ENCODE data around the gene MPPED1.

The MPPED1 gene

GRCh38 chr22:43533656-43534428, 122.0 kb downstream of the MPPED1 start:
- H3K27me3 ChIP-seq (ENCODE audit: control insufficient read depth in 1 of 2, insufficient read depth in 2 of 2, low read length in 2 of 2), result no peaks in the 10 kb centered on the region
- no peaks in the 10 kb centered on the region for H3K9me3 ChIP-seq (ENCODE audit: low read length)
- no peak overlapping the region for H3K27ac ChIP-seq (ENCODE audit: low read depth, low read length)
- no peak overlapping the region for H3K4me3 ChIP-seq (ENCODE audit: low read depth in 1 of 2, low read length in 2 of 2)
- H3K9ac ChIP-seq (ENCODE audit: low read length), result no peak overlapping the region
- H3K4me1 ChIP-seq (ENCODE audit: insufficient read depth, low read length), result no peaks in the 10 kb centered on the region
- no peaks in the 10 kb centered on the region for H3K36me3 ChIP-seq (ENCODE audit: insufficient read depth, low read length)

GRCh38 chr22:43534916-43535315, 123.1 kb downstream of the MPPED1 start:
- Histone ChIP-seq H3K27ac (ENCODE audit: low read depth, low read length) (no peak overlapping the region), H3K9ac (ENCODE audit: low read length) (no peak overlapping the region), H3K4me3 (ENCODE audit: low read depth in 1 of 2, low read length in 2 of 2) (no peak overlapping the region), H3K27me3 (ENCODE audit: control insufficient read depth in 1 of 2, insufficient read depth in 2 of 2, low read length in 2 of 2) (no peaks in the 10 kb centered on the region), H3K9me3 (ENCODE audit: low read length) (no peaks in the 10 kb centered on the region), H3K4me1 (ENCODE audit: insufficient read depth, low read length) (no peaks in the 10 kb centered on the region), H3K36me3 (ENCODE audit: insufficient read depth, low read length) (no peaks in the 10 kb centered on the region)

GRCh38 chr22:43535336-43535735, 123.5 kb downstream of the MPPED1 start:
- H3K36me3 ChIP-seq (ENCODE audit: insufficient read depth, low read length), result no peaks in the 10 kb centered on the region
- H3K27me3 ChIP-seq (ENCODE audit: control insufficient read depth in 1 of 2, insufficient read depth in 2 of 2, low read length in 2 of 2), result no peaks in the 10 kb centered on the region
- H3K4me3 ChIP-seq (ENCODE audit: low read depth in 1 of 2, low read length in 2 of 2), result no peak overlapping the region
- no peaks in the 10 kb centered on the region for H3K4me1 ChIP-seq (ENCODE audit: insufficient read depth, low read length)
- H3K27ac ChIP-seq (ENCODE audit: low read depth, low read length), result no peak overlapping the region
- H3K9ac ChIP-seq (ENCODE audit: low read length), result no peak overlapping the region
- H3K9me3 ChIP-seq (ENCODE audit: low read length), result no peaks in the 10 kb centered on the region

GRCh38 chr22:43535741-43536140, 123.9 kb downstream of the MPPED1 start:
- Histone ChIP-seq H3K27me3 (ENCODE audit: control insufficient read depth in 1 of 2, insufficient read depth in 2 of 2, low read length in 2 of 2) (no peaks in the 10 kb centered on the region), H3K27ac (ENCODE audit: low read depth, low read length) (no peak overlapping the region), H3K4me1 (ENCODE audit: insufficient read depth, low read length) (no peaks in the 10 kb centered on the region), H3K9ac (ENCODE audit: low read length) (no peak overlapping the region), H3K4me3 (ENCODE audit: low read depth in 1 of 2, low read length in 2 of 2) (no peak overlapping the region), H3K9me3 (ENCODE audit: low read length) (no peaks in the 10 kb centered on the region), H3K36me3 (ENCODE audit: insufficient read depth, low read length) (no peaks in the 10 kb centered on the region)

GRCh38 chr22:43537019-43537585, 125.3 kb downstream of the MPPED1 start:
- Histone ChIP-seq H3K4me1 (ENCODE audit: insufficient read depth, low read length) (no peaks in the 10 kb centered on the region), H3K4me3 (ENCODE audit: low read depth in 1 of 2, low read length in 2 of 2) (no peak overlapping the region), H3K27me3 (ENCODE audit: control insufficient read depth in 1 of 2, insufficient read depth in 2 of 2, low read length in 2 of 2) (no peaks in the 10 kb centered on the region), H3K9ac (ENCODE audit: low read length) (no peak overlapping the region), H3K36me3 (ENCODE audit: insufficient read depth, low read length) (no peaks in the 10 kb centered on the region), H3K27ac (ENCODE audit: low read depth, low read length) (no peak overlapping the region), H3K9me3 (ENCODE audit: low read length) (no peaks in the 10 kb centered on the region)

- Histone ChIP-seq H3K27me3 (ENCODE audit: control insufficient read depth in 1 of 2, insufficient read depth in 2 of 2, low read length in 2 of 2) (no peaks in the 10 kb centered on the region), H3K4me1 (ENCODE audit: insufficient read depth, low read length) (no peaks in the 10 kb centered on the region), H3K27ac (ENCODE audit: low read depth, low read length) (no peak overlapping the region), H3K9me3 (ENCODE audit: low read length) (no peaks in the 10 kb centered on the region), H3K4me3 (ENCODE audit: low read depth in 1 of 2, low read length in 2 of 2) (no peak overlapping the region), H3K9ac (ENCODE audit: low read length) (no peak overlapping the region), H3K36me3 (ENCODE audit: insufficient read depth, low read length) (no peaks in the 10 kb centered on the region)
Observed at GRCh38 chr22:43539572-43540528, 128.0 kb downstream of the MPPED1 start.

- Histone ChIP-seq H3K9me3 (ENCODE audit: low read length) (no peaks in the 10 kb centered on the region), H3K27me3 (ENCODE audit: control insufficient read depth in 1 of 2, insufficient read depth in 2 of 2, low read length in 2 of 2) (no peaks in the 10 kb centered on the region), H3K27ac (ENCODE audit: low read depth, low read length) (no peak overlapping the region), H3K4me3 (ENCODE audit: low read depth in 1 of 2, low read length in 2 of 2) (no peak overlapping the region), H3K9ac (ENCODE audit: low read length) (no peak overlapping the region), H3K4me1 (ENCODE audit: insufficient read depth, low read length) (no peaks in the 10 kb centered on the region), H3K36me3 (ENCODE audit: insufficient read depth, low read length) (no peaks in the 10 kb centered on the region)
Observed at GRCh38 chr22:43540529-43540923, 128.7 kb downstream of the MPPED1 start.

- no peaks in the 10 kb centered on the region for H3K4me1 ChIP-seq (ENCODE audit: insufficient read depth, low read length)
- no peak overlapping the region for H3K4me3 ChIP-seq (ENCODE audit: low read depth in 1 of 2, low read length in 2 of 2)
- H3K9me3 ChIP-seq (ENCODE audit: low read length), result no peaks in the 10 kb centered on the region
- no peaks in the 10 kb centered on the region for H3K27me3 ChIP-seq (ENCODE audit: control insufficient read depth in 1 of 2, insufficient read depth in 2 of 2, low read length in 2 of 2)
- H3K9ac ChIP-seq (ENCODE audit: low read length), result no peak overlapping the region
- H3K27ac ChIP-seq (ENCODE audit: low read depth, low read length), result no peak overlapping the region
- no peaks in the 10 kb centered on the region for H3K36me3 ChIP-seq (ENCODE audit: insufficient read depth, low read length)
Observed at GRCh38 chr22:43541022-43541421, 129.2 kb downstream of the MPPED1 start.

- Histone ChIP-seq H3K9me3 (ENCODE audit: low read length) (no peaks in the 10 kb centered on the region), H3K36me3 (ENCODE audit: insufficient read depth, low read length) (no peaks in the 10 kb centered on the region), H3K9ac (ENCODE audit: low read length) (no peak overlapping the region), H3K27me3 (ENCODE audit: control insufficient read depth in 1 of 2, insufficient read depth in 2 of 2, low read length in 2 of 2) (no peaks in the 10 kb centered on the region), H3K27ac (ENCODE audit: low read depth, low read length) (no peak overlapping the region), H3K4me1 (ENCODE audit: insufficient read depth, low read length) (no peaks in the 10 kb centered on the region), H3K4me3 (ENCODE audit: low read depth in 1 of 2, low read length in 2 of 2) (no peak overlapping the region)
Observed at GRCh38 chr22:43541462-43542407, 129.9 kb downstream of the MPPED1 start.

- H3K27ac ChIP-seq (ENCODE audit: low read depth, low read length), result no peak overlapping the region
- no peak overlapping the region for H3K4me3 ChIP-seq (ENCODE audit: low read depth in 1 of 2, low read length in 2 of 2)
- H3K4me1 ChIP-seq (ENCODE audit: insufficient read depth, low read length), result no peaks in the 10 kb centered on the region
- no peaks in the 10 kb centered on the region for H3K36me3 ChIP-seq (ENCODE audit: insufficient read depth, low read length)
- no peaks in the 10 kb centered on the region for H3K27me3 ChIP-seq (ENCODE audit: control insufficient read depth in 1 of 2, insufficient read depth in 2 of 2, low read length in 2 of 2)
- H3K9ac ChIP-seq (ENCODE audit: low read length), result no peak overlapping the region
- H3K9me3 ChIP-seq (ENCODE audit: low read length), result no peaks in the 10 kb centered on the region
Observed at GRCh38 chr22:43542681-43543521, 131.1 kb downstream of the MPPED1 start.
